Measurements from ENCODE around the gene GIPC2.

The GIPC2 gene

GRCh38 chr1:78178816-78179215 lies 133.1 kb downstream of the GIPC2 start:
- TF ChIP-seq GATA1 (IDR thresholded peaks at IDR 0.05; ENCODE audit: low read depth, low read length) (no peak), POLR2A (IDR thresholded peaks at IDR 0.05; ENCODE audit: low read length) (no peak)
- no peak for DNase-seq

GRCh38 chr1:78184460-78185072 lies 138.8 kb downstream of the GIPC2 start:
- no peak for TF ChIP-seq GATA1 (IDR thresholded peaks at IDR 0.05; ENCODE audit: low read depth, low read length)
- TF ChIP-seq POLR2A (IDR thresholded peaks at IDR 0.05; ENCODE audit: low read length): no peak
- DNase-seq: no peak
